Ectodermal cell (in vitro differentiated cells): ENCODE measurements around the gene AMIGO1.

Experiments used
- H3K27ac ChIP-seq: 2 replicates; pipeline ENCODE4 v1.7.0; 2013; ENCODE audit warnings: mild to moderate bottlenecking, low read depth, low read length; ENCODE audit not compliant: insufficient read depth, poor library complexity, severe bottlenecking
- H3K27me3 ChIP-seq: 2 replicates; pipeline ENCODE4 v1.7.0; 2013; ENCODE audit warnings: mild to moderate bottlenecking, low read length; ENCODE audit not compliant: insufficient read depth, control insufficient read depth, poor library complexity, severe bottlenecking
- H3K36me3 ChIP-seq: one replicate; pipeline ENCODE4 v1.7.0; 2013; ENCODE audit warnings: low read length; ENCODE audit not compliant: control insufficient read depth, insufficient read depth
- H3K4me1 ChIP-seq: one replicate; pipeline ENCODE4 v1.7.0; 2013; ENCODE audit warnings: low read length; ENCODE audit not compliant: control insufficient read depth, insufficient read depth
- H3K4me3 ChIP-seq: 2 replicates; pipeline ENCODE4 v1.7.0; 2013; ENCODE audit warnings: low read depth, low read length, control low read depth; ENCODE audit not compliant: insufficient read depth
- H3K9me3 ChIP-seq: 2 replicates; pipeline ENCODE4 v1.7.0; 2013; ENCODE audit warnings: mild to moderate bottlenecking, low read length, moderate library complexity; ENCODE audit not compliant: control insufficient read depth
- WGBS, 2 experiments: methylation state at CpG; one replicate each; pipeline ENCODE4 v1.1.7; 2013; ENCODE audit warnings: missing lambda C conversion rate in 2 of 2; 5-methylcytosine and 5-hydroxymethylcytosine counted together

AMIGO1 gene

GRCh38 chr1:109482791-109483671, 26.5 kb downstream of the AMIGO1 start:
- H3K4me1 ChIP-seq: no peaks in the 10 kb centered on the region
- peak overlapping the region; percentile 75 for H3K4me3 ChIP-seq
- no peak overlapping the region for H3K27ac ChIP-seq
- H3K9me3 ChIP-seq: no peaks in the 10 kb centered on the region
- peaks cover 23% of the 10 kb centered on the region for H3K27me3 ChIP-seq
- WGBS, 2 experiments: 13 to 14% methylated on average over 24 to 26 of the region's 29 CpGs
- no peaks in the 10 kb centered on the region for H3K36me3 ChIP-seq

- H3K4me3 ChIP-seq: no peak overlapping the region
- peaks cover 24% of the 10 kb centered on the region for H3K27me3 ChIP-seq
- no peaks in the 10 kb centered on the region for H3K36me3 ChIP-seq
Observed at GRCh38 chr1:109482242-109482641, 27.3 kb downstream of the AMIGO1 start.

GRCh38 chr1:109481646-109482045, 27.9 kb downstream of the AMIGO1 start:
- WGBS, 2 experiments: 82 to 89% methylated on average over 2 of the region's 2 CpGs
- Histone ChIP-seq H3K27me3 (peaks cover 27% of the 10 kb centered on the region), H3K9me3 (no peaks in the 10 kb centered on the region), H3K4me1 (no peaks in the 10 kb centered on the region), H3K27ac (no peak overlapping the region), H3K36me3 (no peaks in the 10 kb centered on the region), H3K4me3 (no peak overlapping the region)

More at GRCh38 chr1:109482242-109482641, 27.3 kb downstream of the AMIGO1 start:
- Histone ChIP-seq H3K27ac (no peak overlapping the region), H3K4me1 (no peaks in the 10 kb centered on the region), H3K9me3 (no peaks in the 10 kb centered on the region)

- H3K9me3 ChIP-seq: no peaks in the 10 kb centered on the region
- no peaks in the 10 kb centered on the region for H3K36me3 ChIP-seq
- H3K4me1 ChIP-seq: no peaks in the 10 kb centered on the region
- H3K27me3 ChIP-seq: peaks cover 34% of the 10 kb centered on the region
- H3K4me3 ChIP-seq: no peak overlapping the region
- WGBS, 2 experiments: 87 to 90% methylated on average over 3 of the region's 3 CpGs
- H3K27ac ChIP-seq: no peak overlapping the region
Observed at GRCh38 chr1:109479901-109480300, 29.6 kb downstream of the AMIGO1 start.

GRCh38 chr1:109479311-109479710, 30.2 kb downstream of the AMIGO1 start:
- H3K36me3 ChIP-seq: no peaks in the 10 kb centered on the region
- peaks cover 34% of the 10 kb centered on the region for H3K27me3 ChIP-seq
- no peak overlapping the region for H3K4me3 ChIP-seq
- H3K9me3 ChIP-seq: no peaks in the 10 kb centered on the region
- no peak overlapping the region for H3K27ac ChIP-seq
- WGBS, 2 experiments: 73 to 80% methylated on average over 5 of the region's 5 CpGs
- H3K4me1 ChIP-seq: no peaks in the 10 kb centered on the region

GRCh38 chr1:109478806-109479205, 30.7 kb downstream of the AMIGO1 start:
- no peaks in the 10 kb centered on the region for H3K4me1 ChIP-seq
- no peaks in the 10 kb centered on the region for H3K36me3 ChIP-seq
- peaks cover 34% of the 10 kb centered on the region for H3K27me3 ChIP-seq
- WGBS, 2 experiments: 38 to 44% methylated on average over 7 of the region's 7 CpGs
- H3K27ac ChIP-seq: no peak overlapping the region
- H3K9me3 ChIP-seq: no peaks in the 10 kb centered on the region
- H3K4me3 ChIP-seq: no peak overlapping the region

- peaks cover 34% of the 10 kb centered on the region for H3K27me3 ChIP-seq
- H3K4me1 ChIP-seq: no peaks in the 10 kb centered on the region
- H3K4me3 ChIP-seq: no peak overlapping the region
- no peak overlapping the region for H3K27ac ChIP-seq
- WGBS, 2 experiments: 76 to 77% methylated on average over 6 of the region's 6 CpGs
- H3K36me3 ChIP-seq: no peaks in the 10 kb centered on the region
- no peaks in the 10 kb centered on the region for H3K9me3 ChIP-seq
Observed at GRCh38 chr1:109477821-109478220, 31.7 kb downstream of the AMIGO1 start.

- no peaks in the 10 kb centered on the region for H3K4me1 ChIP-seq
- peaks cover 27% of the 10 kb centered on the region for H3K27me3 ChIP-seq
- H3K27ac ChIP-seq: no peak overlapping the region
- H3K36me3 ChIP-seq: no peaks in the 10 kb centered on the region
- H3K9me3 ChIP-seq: no peaks in the 10 kb centered on the region
- 84 to 92% methylated on average over 8 of the region's 8 CpGs for WGBS, 2 experiments
- no peak overlapping the region for H3K4me3 ChIP-seq
Observed at GRCh38 chr1:109476825-109477224, 32.7 kb downstream of the AMIGO1 start.

- WGBS, 2 experiments: 83 to 85% methylated on average over 9 of the region's 9 CpGs
Observed at GRCh38 chr1:109475261-109475660, 34.3 kb downstream of the AMIGO1 start.

GRCh38 chr1:109474697-109475096, 34.8 kb downstream of the AMIGO1 start:
- H3K4me3 ChIP-seq: no peak overlapping the region
- WGBS, 2 experiments: 82 to 89% methylated on average over 1 of the region's 1 CpG
- H3K4me1 ChIP-seq: no peaks in the 10 kb centered on the region
- no peaks in the 10 kb centered on the region for H3K36me3 ChIP-seq
- no peak overlapping the region for H3K27ac ChIP-seq
- H3K9me3 ChIP-seq: no peaks in the 10 kb centered on the region
- H3K27me3 ChIP-seq: peaks cover 31% of the 10 kb centered on the region

More at GRCh38 chr1:109475261-109475660, 34.3 kb downstream of the AMIGO1 start:
- Histone ChIP-seq H3K27ac (no peak overlapping the region), H3K27me3 (peaks cover 30% of the 10 kb centered on the region), H3K4me3 (no peak overlapping the region), H3K9me3 (no peaks in the 10 kb centered on the region), H3K4me1 (no peaks in the 10 kb centered on the region), H3K36me3 (no peaks in the 10 kb centered on the region)
